GM12878 (cell line): ENCODE data around the gene FGFR2. TPM values are rescaled to one million over a fixed set of nuclear protein-coding genes. Genes with fewer than 3 reads are reported as not detected.

Source experiments
- ATAC-seq: fragments of 200-7000 bp; cut with Tn5 transposase; 3 replicates; pipeline ENCODE4 v1.9.1; 2020; ENCODE audit warnings: mild to moderate bottlenecking, moderate library complexity
- BruUV-seq: library from RNA; stranded (reverse); fragments of 400-500 nt; replicated peaks from 2 replicates; lab custom pipeline; 2021; lab: Mats Ljungman, UMichigan
- CTCF ChIA-PET: fragments of 300-600 bp; sonication (Branson Sonifier 250); formaldehyde crosslinking; extraction: SDS; loops from one replicate; lab custom pipeline; 2021; ENCODE audit warnings: inconsistent platforms; lab: Yijun Ruan, JAX
- POLR2A ChIA-PET: fragments of 350-600 bp; formaldehyde crosslinking; extraction: SDS; loops from one replicate; lab custom pipeline; 2021; ENCODE audit warnings: inconsistent platforms; lab: Charles Lee
- RAD21 ChIA-PET: fragments of 300-600 bp; sonication (Branson Sonifier 250); formaldehyde crosslinking; loops from one replicate; lab custom pipeline; 2023; ENCODE audit warnings: antibody characterized with exemption; ENCODE audit not compliant: unreplicated experiment; lab: Charles Lee
- SMC1A ChIA-PET: fragments of 300-600 bp; sonication (Branson Sonifier 250); formaldehyde crosslinking; loops from one replicate; lab custom pipeline; 2023; ENCODE audit not compliant: unreplicated experiment, uncharacterized antibody; lab: Charles Lee
- DNase-seq: peaks from one replicate; pipeline ENCODE4 v3.0.0-alpha.2; 2011; ENCODE audit warnings: low read depth, low spot score
- FAIRE-seq: peaks from 3 replicates; lab custom pipeline; 2011; peaks lifted over from hg19 to GRCh38; lab: Jason Lieb, UNC
- H2AFZ ChIP-seq: 2 replicates; pipeline ENCODE4 v1.6.0; 2011; ENCODE audit warnings: low read depth, low read length, control low read depth; ENCODE audit not compliant: control insufficient read depth
- H3K27ac ChIP-seq: 2 replicates; pipeline ENCODE4 v1.5.1; 2011; ENCODE audit warnings: control low read depth; ENCODE audit not compliant: control insufficient read depth, insufficient read depth
- H3K27me3 ChIP-seq, 2 experiments: replicated peaks in 1 of 2; 2 replicates each; pipeline versions ENCODE4 v1.6.0 to v1.6.1; 2011; ENCODE audit warnings: low read length in 1 of 2; ENCODE audit not compliant: control insufficient read depth in 2 of 2, insufficient read depth in 2 of 2
- H3K36me3 ChIP-seq, 2 experiments: 2 replicates each; pipeline ENCODE4 v1.5.1; 2011; ENCODE audit warnings: low read length in 1 of 2; ENCODE audit not compliant: control insufficient read depth in 2 of 2, insufficient read depth in 2 of 2
- H3K4me1 ChIP-seq: 2 replicates; pipeline ENCODE4 v1.6.1; 2011; ENCODE audit warnings: mild to moderate bottlenecking, low read length, moderate library complexity, mixed read lengths; ENCODE audit not compliant: control insufficient read depth, insufficient read depth
- H3K4me2 ChIP-seq: 2 replicates; pipeline ENCODE4 v1.6.0; 2011; ENCODE audit warnings: control low read depth; ENCODE audit not compliant: control insufficient read depth, insufficient read depth
- H3K4me3 ChIP-seq: fragments of 200-600 bp; sonication (generic); 2 replicates; pipeline ENCODE4 v1.5.1; 2016
- H3K79me2 ChIP-seq: 2 replicates; pipeline ENCODE4 v1.6.0; 2011; ENCODE audit warnings: low read length; ENCODE audit not compliant: control insufficient read depth, insufficient read depth
- H3K9ac ChIP-seq: 2 replicates; pipeline ENCODE4 v1.8.0; 2011; ENCODE audit warnings: low read length, control low read depth, mixed read lengths; ENCODE audit not compliant: control insufficient read depth, insufficient read depth
- H3K9me3 ChIP-seq: replicated peaks from 3 replicates; pipeline ENCODE4 v1.5.1; 2011; ENCODE audit warnings: mild to moderate bottlenecking, low read length; ENCODE audit not compliant: control insufficient read depth, insufficient read depth
- H4K20me1 ChIP-seq: 2 replicates; pipeline ENCODE4 v1.6.0; 2011; ENCODE audit not compliant: control insufficient read depth, insufficient read depth
- BACH1 ChIP-seq: fragments of 450-650 bp; IDR thresholded peaks from 2 replicates; pipeline ENCODE4 v1.6.1; 2017; ENCODE audit warnings: mild to moderate bottlenecking, borderline replicate concordance
- BCLAF1 ChIP-seq: fragments of 450-650 bp; IDR thresholded peaks from 2 replicates; pipeline ENCODE4 v1.6.1; 2017; ENCODE audit warnings: antibody characterized with exemption, mild to moderate bottlenecking, moderate library complexity
- BMI1 ChIP-seq: fragments of 450-650 bp; IDR thresholded peaks from 2 replicates; pipeline ENCODE4 v1.6.1; 2016; ENCODE audit warnings: mild to moderate bottlenecking, moderate library complexity, borderline replicate concordance
- CHD1 ChIP-seq: IDR thresholded peaks from 2 replicates; pipeline ENCODE4 v1.6.1; 2012; ENCODE audit warnings: low read depth, low read length, improper control_type of control experiment
- CREB1 ChIP-seq: IDR thresholded peaks from 2 replicates; pipeline ENCODE4 v1.6.1; 2012; ENCODE audit warnings: low read depth, mild to moderate bottlenecking, inconsistent platforms
- ESRRA ChIP-seq: IDR thresholded peaks from 2 replicates; pipeline ENCODE4 v1.6.1; 2012; ENCODE audit warnings: mild to moderate bottlenecking, low read length, improper control_type of control experiment
- GABPA ChIP-seq: IDR thresholded peaks from 2 replicates; pipeline ENCODE4 v1.6.1; 2014; ENCODE audit warnings: antibody characterized with exemption, low read depth, mild to moderate bottlenecking, inconsistent platforms
- IKZF2 ChIP-seq, 2 experiments: fragments of 450-650 bp; IDR thresholded peaks; 2 replicates each; pipeline ENCODE4 v1.6.1; 2017; ENCODE audit warnings: mild to moderate bottlenecking in 2 of 2, moderate library complexity in 2 of 2
- MYC ChIP-seq: IDR thresholded peaks from 2 replicates; pipeline ENCODE4 v1.6.1; 2011; ENCODE audit warnings: mild to moderate bottlenecking, low read length, moderate library complexity, inconsistent platforms; ENCODE audit not compliant: insufficient read depth, insufficient replicate concordance, insufficient read length, severe bottlenecking
- NR2F1 ChIP-seq: fragments of 450-650 bp; conservative IDR thresholded peaks from 2 replicates; pipeline ENCODE4 v1.6.1; 2017; ENCODE audit warnings: mild to moderate bottlenecking
- PBX3 ChIP-seq: IDR thresholded peaks from 2 replicates; pipeline ENCODE4 v1.6.1; 2011; ENCODE audit warnings: mild to moderate bottlenecking, low read depth, low read length, moderate library complexity; ENCODE audit not compliant: insufficient replicate concordance
- RB1 ChIP-seq: fragments of 450-650 bp; formaldehyde crosslinking; IDR thresholded peaks from 2 replicates; pipeline ENCODE4 v1.6.1; 2017; ENCODE audit warnings: mild to moderate bottlenecking, borderline replicate concordance
- SIN3A ChIP-seq: IDR thresholded peaks from 2 replicates; pipeline ENCODE4 v1.6.1; 2012; ENCODE audit warnings: low read depth, low read length, improper control_type of control experiment
- STAT1 ChIP-seq: fragments of 450-650 bp; conservative IDR thresholded peaks from 2 replicates; pipeline ENCODE4 v1.6.1; 2014; ENCODE audit warnings: antibody characterized with exemption, mild to moderate bottlenecking
- TARDBP ChIP-seq: IDR thresholded peaks from 2 replicates; pipeline ENCODE4 v1.6.1; 2016; ENCODE audit warnings: borderline replicate concordance
- WRNIP1 ChIP-seq: IDR thresholded peaks from 2 replicates; pipeline ENCODE4 v1.6.1; 2011; ENCODE audit warnings: low read depth, low read length, improper control_type of control experiment, borderline replicate concordance
- WGBS: methylation state at CpG from one replicate; pipeline ENCODE4 v1.1.6; 2016; ENCODE audit warnings: low lambda C conversion rate; ENCODE audit not compliant: insufficient replicate concordance, insufficient coverage; ENCODE audit errors: missing lambda C conversion rate; 5-methylcytosine and 5-hydroxymethylcytosine counted together
- in situ Hi-C: fragments of 300-500 bp; cut with MboI; formaldehyde crosslinking; loops from 9 replicates; pipeline ENCODE4 v1.14.3; 2018; ENCODE audit warnings: mixed read lengths
- intact Hi-C: fragments of 100-400 bp; cut with micrococcal nuclease; formaldehyde crosslinking; loops from one replicate; pipeline ENCODE4 v1.14.2; 2022; ENCODE audit not compliant: unreplicated experiment
- polyA plus RNA-seq, 11 experiments: library from polyadenylated mRNA; depleted of rRNA in 4 of 11; unstranded in 6 of 11; stranded (reverse) in 5 of 11; fragments of >200 nt; fragmentation: Nextera tagmentation in 4 of 11; fragmentation: Illumina TruSeq in 1 of 11; extraction: Ambion mirVana in 4 of 11; extraction: Trizol in 1 of 11; gene quantifications; 1 replicate in 1 of 11; 2 replicates in 10 of 11; pipeline versions ENCODE4 v1.2.1 to v1.2.3, GENCODE V29; 2011 to 2016; ENCODE audit warnings: inconsistent platforms in 2 of 11, missing spikeins in 2 of 11, low read depth in 1 of 11
- total RNA-seq, 4 experiments: library from RNA; depleted of rRNA in 3 of 4; stranded (reverse); fragments of >200 nt in 3 of 4; fragmentation: Illumina TruSeq in 1 of 4; extraction: Trizol in 1 of 4; gene quantifications; 2 replicates each; pipeline versions ENCODE4 v1.2.1 to v1.2.3, GENCODE V29; 2013 to 2021

Gene FGFR2
- total and polyA plus RNA-seq, 10 of the 15 experiments (the other 5 are each of a cell fraction or from before 2014, with no cell fraction given), result 0.04 to 0.15 TPM; not detected in 8

- DNase-seq, result no peak
- H3K27me3 ChIP-seq, result 0 out of 4 replicates have a peak, but pooled peaks cover 0 to 5% of the 10 kb centered on the region in 2 experiments
- H3K9ac ChIP-seq, result no peak overlapping the region
- H3K79me2 ChIP-seq, result no peaks in the 10 kb centered on the region
- WGBS, result 39% methylated on average over 7 of the region's 7 CpGs
- TF ChIP-seq CHD1 (no peak), IKZF2 (IDR thresholded peaks at IDR 0.05) (no peak), MYC (no peak), CREB1 (no peak), TARDBP (no peak), WRNIP1 (no peak), GABPA (no peak), PBX3 (no peak), BMI1 (no peak), SIN3A (no peak), RB1 (no peak), ESRRA (no peak), BACH1 (no peak), NR2F1 (no peak), BCLAF1 (no peak), STAT1 (no peak)
- TF ChIP-seq, all 136 proteins: peak for 0
- in situ Hi-C loops (no loop called here), intact Hi-C loops (no loop called here)
- RAD21 ChIA-PET, result no interaction called here
- FAIRE-seq (no peak), ATAC-seq (no peak)
- H3K4me2 ChIP-seq, result no peak overlapping the region
- CTCF ChIA-PET, result no interaction called here
- no peak overlapping the region for H2AFZ ChIP-seq
- no peak overlapping the region for H3K4me3 ChIP-seq
- H3K36me3 ChIP-seq, result no peaks in the 10 kb centered on the region
- no peaks in the 10 kb centered on the region for H3K4me1 ChIP-seq
- no peaks in the 10 kb centered on the region for H4K20me1 ChIP-seq
- POLR2A ChIA-PET, result no interaction called here
- no peak overlapping the region for H3K27ac ChIP-seq
- no TSS peak for BruUV-seq
- no peaks in the 10 kb centered on the region for H3K9me3 ChIP-seq
- SMC1A ChIA-PET, result no interaction called here
Measured at GRCh38 chr10:121530481-121531075, 67.7 kb downstream of the FGFR2 start.
